Gastrocnemius medialis (tissue), 4 donors: ENCODE data around the gene COPS9. TPM values are rescaled to one million over a fixed set of nuclear protein-coding genes. Genes with fewer than 3 reads are reported as not detected.

Experiments used
- ATAC-seq, 2 donors: fragments of 150-250 bp; one replicate each; pipeline ENCODE4 v1.9.1; 2016
- DNase-seq, 2 donors: peaks; one replicate each; pipeline ENCODE4 v3.0.0-alpha.2; 2019
- H3K27ac ChIP-seq, 4 donors: fragments of 200-600 bp; sonication (generic); 1 replicate in 1 of 4; 2 replicates in 3 of 4; pipeline ENCODE4 v1.5.1; 2016 to 2018; ENCODE audit warnings: mild to moderate bottlenecking in 2 of 4, moderate library complexity in 1 of 4
- H3K27me3 ChIP-seq, 3 donors: fragments of 200-600 bp; sonication (generic) in 2 of 3; 1 replicate in 1 of 3; 2 replicates in 2 of 3; pipeline versions ENCODE4 v1.5.1 to v1.6.0; 2016 to 2019; ENCODE audit warnings: mild to moderate bottlenecking in 1 of 3, moderate library complexity in 1 of 3
- H3K36me3 ChIP-seq, 2 donors: fragments of 200-600 bp; sonication (generic) in 1 of 2; one replicate each; pipeline ENCODE4 v1.5.1; 2017 to 2018
- H3K4me1 ChIP-seq, 2 donors: fragments of 200-600 bp; sonication (generic) in 1 of 2; one replicate each; pipeline ENCODE4 v1.5.1; 2016 to 2017; ENCODE audit warnings: mild to moderate bottlenecking in 2 of 2
- H3K4me3 ChIP-seq, 4 donors: fragments of 200-600 bp; sonication (generic) in 3 of 4; 1 replicate in 1 of 4; 2 replicates in 3 of 4; pipeline ENCODE4 v1.5.1; 2016 to 2019; ENCODE audit warnings: mild to moderate bottlenecking in 2 of 4
- H3K9me3 ChIP-seq, 3 donors: fragments of 200-600 bp; sonication (generic) in 2 of 3; 1 replicate in 1 of 3; 2 replicates in 2 of 3; pipeline ENCODE4 v1.5.1; 2016 to 2019
- CTCF ChIP-seq, 5 experiments: fragments of 450-650 bp in 3 of 5; fragments of 200-600 bp in 2 of 5; sonication (generic) in 2 of 5; IDR thresholded peaks in 4 of 5; conservative IDR thresholded peaks in 1 of 5; 1 replicate in 4 of 5; 2 replicates in 1 of 5; pipeline ENCODE4 v1.5.1; 2016 to 2019; ENCODE audit warnings: antibody characterized with exemption in 5 of 5, mild to moderate bottlenecking in 3 of 5, moderate library complexity in 3 of 5
- POLR2A ChIP-seq, 2 donors: fragments of 450-650 bp; IDR thresholded peaks; one replicate each; pipeline ENCODE4 v1.6.1; 2017; ENCODE audit warnings: antibody characterized with exemption in 2 of 2, mild to moderate bottlenecking in 2 of 2, moderate library complexity in 2 of 2
- in situ Hi-C, 4 donors: fragments of 200-750 bp; cut with MboI; loops; one replicate each; pipeline versions ENCODE4 v1.15.0 to v1.8.0; 2017; ENCODE audit warnings: low sequenced_read_pairs in 4 of 4
- intact Hi-C: fragments of 100-400 bp; cut with DNase I; formaldehyde crosslinking; loops from one replicate; pipeline ENCODE4 v1.15.1; 2023; ENCODE audit warnings: low total_unique reads
- total RNA-seq, 4 donors: library from RNA; depleted of rRNA; stranded (reverse); fragments of >200 nt; gene quantifications; one replicate each; pipeline versions ENCODE4 v1.1.0 to v1.2.3, GENCODE V29; 2016

Gene COPS9
- total RNA-seq, 4 donors from 2014 or later: 163 to 219 (median 193) TPM

- Histone ChIP-seq H3K36me3 (no peaks in the 10 kb centered on the region), H3K4me3 (no peak overlapping the region), H3K27ac (no peak overlapping the region), H3K27me3 (no peaks in the 10 kb centered on the region), H3K4me1 (no peaks in the 10 kb centered on the region), H3K9me3 (no peaks in the 10 kb centered on the region)
- no peak for TF ChIP-seq CTCF (IDR thresholded peaks at IDR 0.05 in 4 of 5, conservative IDR thresholded peaks at IDR 0.05 in 1 of 5)
- TF ChIP-seq POLR2A (IDR thresholded peaks at IDR 0.05): no peak
- DNase-seq: no peak
- ATAC-seq: no peak
- intact Hi-C loops: no loop called here
- in situ Hi-C loops: no loop called here
These were observed 46.4 kb upstream of the COPS9 start for GRCh38 chr2:240182476-240182875.

DNA sequence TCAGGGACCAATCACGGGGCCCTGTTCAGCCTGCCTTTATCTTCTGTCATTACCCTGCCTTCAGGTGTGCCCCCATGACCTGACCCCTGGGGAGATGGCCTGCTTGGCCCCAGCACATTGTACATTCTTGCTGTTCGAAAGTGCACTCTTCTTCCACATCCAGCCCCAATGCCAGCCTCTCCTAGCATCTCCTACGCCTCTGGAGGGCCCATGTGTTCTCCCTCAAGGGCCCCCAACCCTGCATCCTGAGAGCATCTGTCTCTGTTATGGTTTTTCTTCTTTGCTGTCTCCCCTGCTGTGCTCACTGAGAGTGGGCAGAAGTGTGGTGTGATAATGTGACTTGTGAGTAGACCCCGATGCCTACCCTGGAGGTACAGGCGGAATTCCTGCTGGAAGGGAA, 45.9 kb upstream of the COPS9 start:
- TF ChIP-seq POLR2A (IDR thresholded peaks at IDR 0.05) (no peak), CTCF (IDR thresholded peaks at IDR 0.05 in 4 of 5, conservative IDR thresholded peaks at IDR 0.05 in 1 of 5) (no peak)
- Histone ChIP-seq H3K27me3 (no peaks in the 10 kb centered on the region), H3K36me3 (no peaks in the 10 kb centered on the region), H3K9me3 (no peaks in the 10 kb centered on the region), H3K4me1 (no peaks in the 10 kb centered on the region), H3K4me3 (no peak overlapping the region), H3K27ac (no peak overlapping the region)
- in situ Hi-C loops: no loop called here
- intact Hi-C loops: no loop called here
- no peak for DNase-seq
- no peak for ATAC-seq

DNA sequence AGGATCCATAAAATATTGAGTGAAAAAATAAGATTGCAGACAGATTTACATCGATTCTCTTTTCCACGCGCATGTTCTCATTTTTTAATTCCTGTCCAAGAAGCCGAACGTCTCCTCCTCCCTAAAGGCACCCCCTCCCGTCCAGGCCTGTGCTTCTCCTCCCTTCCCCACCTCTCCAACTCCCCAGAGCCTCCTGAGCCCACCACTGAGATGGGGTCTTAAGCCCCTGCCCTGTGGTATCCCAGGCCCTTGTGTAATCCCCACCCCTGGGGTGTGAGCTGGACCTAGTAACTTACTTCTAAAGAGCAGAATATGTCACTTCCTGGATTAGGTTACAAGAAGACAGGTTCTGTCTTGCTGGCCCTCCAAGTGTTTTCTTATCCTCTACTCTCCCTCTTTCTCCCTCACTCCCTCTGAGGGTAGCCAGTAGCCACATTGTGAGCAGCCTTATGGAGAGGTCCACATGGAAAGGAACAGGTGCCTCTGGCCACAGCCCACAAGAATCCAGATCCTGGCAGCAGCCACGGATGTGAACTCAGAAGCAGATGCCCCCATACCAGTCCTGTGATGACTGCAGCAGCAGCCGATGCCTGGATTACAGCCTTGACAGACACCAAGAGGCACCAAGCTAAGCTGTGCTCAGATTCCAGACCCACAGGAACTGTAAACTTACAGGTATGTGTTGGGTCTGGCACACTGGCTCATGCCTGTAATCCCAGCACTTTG, 44.0 kb upstream of the COPS9 start:
- TF ChIP-seq POLR2A (IDR thresholded peaks at IDR 0.05) (no peak), CTCF (IDR thresholded peaks at IDR 0.05 in 4 of 5, conservative IDR thresholded peaks at IDR 0.05 in 1 of 5) (no peak)
- Histone ChIP-seq H3K27ac (no peak overlapping the region), H3K4me1 (no peaks in the 10 kb centered on the region), H3K36me3 (no peaks in the 10 kb centered on the region), H3K27me3 (no peaks in the 10 kb centered on the region), H3K9me3 (no peaks in the 10 kb centered on the region), H3K4me3 (no peak overlapping the region)
- intact Hi-C loops: no loop called here
- in situ Hi-C loops: no loop called here
- ATAC-seq (no peak), DNase-seq (no peak)

DNA sequence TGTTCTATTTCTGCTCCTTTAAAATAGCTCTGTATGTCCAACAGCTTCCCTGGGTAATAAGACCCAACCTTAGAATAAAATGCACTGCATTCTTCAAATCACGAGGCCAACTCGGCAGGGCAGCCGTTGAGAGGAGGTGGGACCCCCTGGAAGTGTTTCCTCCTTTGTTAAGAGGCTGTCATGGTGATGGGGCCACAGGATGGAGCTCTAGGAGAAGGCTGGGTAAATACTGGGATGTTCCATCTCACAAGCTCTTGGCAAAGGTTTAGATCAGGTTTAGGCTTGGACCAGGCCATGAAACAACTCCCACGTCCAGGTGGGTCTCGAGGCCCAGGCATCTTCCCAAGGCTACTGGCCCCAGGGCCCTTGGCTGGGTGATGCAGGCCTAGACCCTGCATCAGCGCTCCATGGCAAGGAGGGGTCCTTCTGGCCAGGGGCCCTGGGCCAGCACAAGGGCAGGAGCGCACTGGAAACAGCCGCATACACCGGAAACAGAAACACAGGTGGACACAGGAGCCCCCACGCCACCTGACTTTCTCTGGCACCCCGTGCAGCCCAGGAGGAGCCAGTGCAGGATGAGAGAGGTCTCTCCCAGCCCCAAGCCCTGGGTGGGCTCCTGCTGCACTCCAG, 43.2 kb upstream of the COPS9 start:
- no peaks in the 10 kb centered on the region for H3K9me3 ChIP-seq
- no peaks in the 10 kb centered on the region for H3K4me1 ChIP-seq
- H3K27ac ChIP-seq: no peak overlapping the region
- no peaks in the 10 kb centered on the region for H3K27me3 ChIP-seq
- ATAC-seq (no peak), DNase-seq (no peak)
- H3K36me3 ChIP-seq: no peaks in the 10 kb centered on the region
- no peak overlapping the region for H3K4me3 ChIP-seq
- in situ Hi-C loops (no loop called here), intact Hi-C loops (no loop called here)
- TF ChIP-seq CTCF (IDR thresholded peaks at IDR 0.05 in 4 of 5, conservative IDR thresholded peaks at IDR 0.05 in 1 of 5) (no peak), POLR2A (IDR thresholded peaks at IDR 0.05) (no peak)
